Stimulated activated CD4-positive, alpha-beta T cell treated with anti-CD3 and anti-CD28 coated beads, TNF-alpha, amount 100 ng/mL, for 24 hours (primary cell): ENCODE measurements around the gene LYRM4.
"Not testable (repeated sequence)": the region's sequence is repeated elsewhere in the genome, so short reads cannot be mapped to it uniquely, and the experiment has no call there.

Experiments
- DNase-seq, 3 experiments: peaks; one replicate each; pipeline ENCODE4 v3.0.0-alpha.2; 2020; ENCODE audit warnings: low read depth in 3 of 3

Gene LYRM4

GRCh38 chr6:5122504-5123112 lies 138.1 kb downstream of the LYRM4 start:
- DNase-seq = no peak

DNA sequence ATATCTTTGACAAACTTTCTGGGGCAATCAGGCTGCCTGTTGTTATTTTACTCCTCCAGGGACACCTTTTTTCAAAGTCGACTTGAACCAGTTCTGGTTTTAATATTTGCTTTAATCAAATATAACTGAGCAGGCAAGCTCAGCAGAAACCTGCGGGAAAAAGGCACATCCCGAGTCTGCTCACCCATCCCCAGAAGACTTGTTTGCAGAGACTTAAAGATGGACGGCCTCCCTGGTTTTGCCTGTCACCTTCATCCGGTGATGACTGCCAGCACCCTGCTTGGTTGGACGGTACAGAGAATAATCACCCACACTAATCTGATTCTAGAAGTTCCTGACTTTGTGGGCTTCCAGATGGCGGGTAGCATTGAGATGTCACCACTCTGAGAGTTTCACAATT lies 138.8 kb downstream of the LYRM4 start:
- DNase-seq = no peak

GRCh38 chr6:5121479-5121878 lies 139.3 kb downstream of the LYRM4 start:
- no peak for DNase-seq

DNA sequence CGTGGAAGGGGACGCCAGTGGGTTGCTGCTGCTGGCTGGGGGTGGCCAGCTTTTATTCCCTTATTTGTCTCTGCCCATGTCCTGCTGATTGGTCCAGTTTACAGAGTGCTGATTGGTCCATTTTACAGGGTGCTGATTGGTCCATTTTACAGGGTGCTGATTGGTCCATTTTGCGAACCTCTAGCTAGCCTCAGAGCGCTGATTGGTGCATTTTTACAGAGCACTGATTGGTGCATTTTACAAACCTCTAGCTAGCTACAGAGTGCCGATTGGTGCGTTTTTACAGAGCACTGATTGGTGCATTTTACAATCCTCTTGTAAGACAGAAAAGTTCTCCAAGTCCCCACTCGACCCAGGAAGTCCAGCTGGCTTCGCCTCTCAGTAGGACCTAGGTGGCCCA lies 140.2 kb downstream of the LYRM4 start:
- not testable (repeated sequence) for DNase-seq

DNA sequence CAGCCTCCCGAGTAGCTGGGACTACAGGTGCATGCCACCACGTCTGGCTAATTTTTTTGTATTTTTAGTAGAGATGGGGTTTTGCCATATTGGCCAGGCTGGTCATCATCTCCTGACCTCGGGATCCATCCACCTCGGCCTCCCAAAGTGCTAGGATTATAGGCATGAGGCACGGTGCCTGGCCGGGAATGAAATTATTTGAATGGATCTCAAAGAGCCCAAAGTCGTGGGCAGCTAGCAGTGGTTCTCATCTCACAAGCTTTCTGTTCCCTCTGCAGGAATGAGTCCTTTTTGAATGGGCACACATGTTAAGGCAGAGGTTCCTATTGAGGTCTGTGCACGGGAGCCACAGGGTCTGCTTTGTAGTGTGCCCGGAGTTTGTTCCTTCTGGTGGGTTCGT lies 140.7 kb downstream of the LYRM4 start:
- no peak for DNase-seq

- no peak for DNase-seq
These were observed 141.4 kb downstream of the LYRM4 start for GRCh38 chr6:5119090-5119951.

DNA sequence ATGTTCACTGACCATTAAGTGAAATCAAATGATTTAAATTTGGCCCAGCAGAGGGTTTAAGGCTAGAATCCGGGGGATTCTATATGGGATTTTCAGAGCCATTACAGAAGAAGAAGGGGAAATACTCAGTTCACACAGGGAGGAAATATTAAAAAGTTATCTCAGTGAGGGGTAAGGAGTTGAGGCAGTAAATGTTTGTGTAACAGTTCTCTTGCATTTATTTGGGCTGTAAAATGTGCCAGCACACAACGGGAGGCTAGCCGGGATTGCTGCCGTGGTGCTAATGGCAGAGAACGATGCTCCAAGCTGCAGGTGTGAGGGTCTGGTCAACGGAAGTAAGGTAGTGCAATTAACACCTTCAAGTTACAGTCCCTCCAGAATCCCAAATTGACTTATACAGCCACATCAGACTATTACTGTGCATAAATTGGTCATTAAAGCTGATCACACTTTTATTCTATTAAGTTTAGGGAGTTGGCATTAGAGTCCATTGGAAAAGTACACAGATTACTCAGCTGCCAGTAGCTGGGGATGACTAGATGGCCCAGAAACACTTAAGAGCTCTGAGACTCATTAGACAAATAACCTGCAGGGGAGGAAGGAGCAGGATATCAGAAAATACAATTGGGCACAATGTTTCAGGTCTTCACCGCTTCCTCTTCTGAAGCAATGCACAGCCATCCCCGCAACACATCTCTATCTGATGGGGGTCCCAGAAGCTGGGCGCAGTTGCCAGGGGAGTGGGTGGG lies 144.3 kb downstream of the LYRM4 start:
- DNase-seq = no peak

GRCh38 chr6:5115168-5115567 lies 145.6 kb downstream of the LYRM4 start:
- DNase-seq = no peak

GRCh38 chr6:5113096-5113495 lies 147.7 kb downstream of the LYRM4 start:
- DNase-seq = no peak

- DNase-seq = no peak
These were observed 148.5 kb downstream of the LYRM4 start for GRCh38 chr6:5112066-5112799.

DNA sequence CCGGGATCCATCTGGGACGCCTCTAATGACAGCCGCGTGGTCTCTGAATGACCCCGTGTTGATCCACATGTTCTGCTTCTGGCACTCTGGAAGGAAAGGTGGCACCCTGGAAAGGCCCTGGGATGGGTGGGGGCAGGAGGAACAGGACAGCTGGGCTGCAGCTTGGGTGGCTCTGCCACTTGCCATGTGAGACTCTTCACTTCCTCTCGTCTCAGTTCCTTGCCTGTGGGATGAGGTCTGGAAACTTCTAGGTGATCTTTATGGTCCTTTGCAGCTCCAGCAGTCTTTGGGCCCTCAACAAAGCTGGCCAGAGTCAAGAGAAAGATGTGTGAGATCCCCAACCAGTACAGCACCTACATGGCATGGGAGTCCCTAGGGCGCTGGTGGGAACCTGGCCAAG lies 149.1 kb downstream of the LYRM4 start:
- DNase-seq = no peak

DNA sequence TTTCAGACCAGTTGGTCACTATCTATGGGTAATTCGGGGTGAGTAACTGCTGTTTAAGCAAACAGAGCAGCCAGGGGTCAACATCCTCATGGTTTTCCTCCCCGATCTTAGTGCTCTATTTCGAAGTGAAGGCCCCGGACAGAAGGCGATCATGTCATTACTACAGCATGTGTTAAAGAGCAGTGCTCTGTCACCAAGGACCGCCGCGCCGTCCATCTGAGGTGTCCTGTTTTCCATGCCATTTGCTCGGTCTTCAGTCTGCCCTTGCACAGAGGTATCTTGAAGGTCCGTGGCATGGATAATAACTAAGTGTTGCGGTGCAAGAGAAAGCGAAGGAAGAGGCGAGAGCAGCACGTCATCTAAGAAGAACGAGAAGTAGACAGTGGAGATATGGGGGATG lies 150.5 kb downstream of the LYRM4 start:
- no peak for DNase-seq

DNA sequence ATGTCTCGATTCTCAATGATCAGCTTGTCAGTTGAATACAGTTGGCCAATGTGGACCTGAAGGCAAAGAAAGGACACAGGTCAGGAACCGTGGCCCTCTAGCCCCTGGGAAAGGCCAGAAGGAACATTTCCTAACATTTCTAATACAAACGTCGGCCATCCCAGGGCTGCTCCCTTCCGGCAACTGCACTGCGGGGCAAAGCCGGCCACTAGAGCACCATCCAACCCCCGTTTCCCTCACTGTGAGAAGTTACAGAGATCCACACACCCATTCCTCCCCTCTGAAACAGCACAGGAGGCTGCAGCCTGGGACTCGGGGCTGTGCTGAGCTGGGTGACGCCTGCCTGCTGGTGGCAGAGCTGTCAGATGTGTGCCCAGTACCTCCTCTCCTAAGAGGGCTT lies 151.3 kb downstream of the LYRM4 start:
- no peak for DNase-seq

DNA sequence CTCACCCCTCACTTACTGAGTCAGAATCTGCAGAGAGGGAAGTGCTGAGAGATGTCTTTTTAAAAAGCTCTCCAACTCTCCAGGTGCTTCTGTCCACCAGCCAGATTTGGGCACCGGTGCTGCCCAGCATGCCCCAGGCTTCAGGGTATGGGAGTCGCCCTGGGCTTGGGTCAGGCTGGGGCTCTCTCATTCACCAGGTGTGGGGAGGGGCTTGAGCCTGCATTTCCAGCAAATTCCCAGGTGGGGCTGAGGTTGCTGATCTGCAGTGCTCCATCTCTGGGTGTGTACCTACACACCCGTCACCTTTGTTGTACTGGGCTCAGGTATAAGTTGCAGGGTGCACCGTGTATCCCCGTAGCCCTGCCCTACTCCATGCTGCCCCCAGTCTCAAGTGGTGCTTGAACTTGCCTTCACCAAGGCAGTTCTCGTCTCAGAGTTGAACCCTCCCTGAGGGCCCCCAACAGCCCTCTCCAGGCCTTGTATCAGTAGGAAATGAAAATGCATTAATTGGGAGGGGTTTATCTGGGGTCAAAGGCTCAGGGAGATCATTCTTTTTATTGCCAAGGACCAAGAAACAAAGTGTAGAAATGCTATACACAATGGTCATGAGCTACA lies 152.1 kb downstream of the LYRM4 start:
- DNase-seq = no peak

DNA sequence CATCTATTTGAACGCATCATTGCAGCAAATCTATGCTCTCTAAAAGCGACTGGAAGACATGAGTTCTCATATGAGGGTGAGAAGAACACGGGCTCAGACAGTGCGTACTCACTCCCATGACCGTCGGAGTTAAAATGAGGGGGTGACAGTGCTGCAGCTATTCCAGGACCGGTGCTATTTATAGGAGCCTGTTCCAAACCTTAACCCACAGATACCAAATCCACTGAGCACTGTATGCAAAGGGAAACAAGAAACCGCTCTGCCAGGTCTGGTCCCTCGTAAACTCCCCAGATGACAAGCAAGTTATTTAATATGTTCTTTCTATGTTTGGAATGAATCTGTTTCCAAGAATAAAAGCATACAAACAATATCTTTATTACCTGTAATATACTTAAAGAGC lies 152.7 kb downstream of the LYRM4 start:
- no peak for DNase-seq

- DNase-seq = no peak
These were observed 153.4 kb downstream of the LYRM4 start for GRCh38 chr6:5107341-5107740.

GRCh38 chr6:5105146-5105545 lies 155.6 kb downstream of the LYRM4 start:
- DNase-seq = no peak

- DNase-seq = no peak
These were observed 156.1 kb downstream of the LYRM4 start for GRCh38 chr6:5104667-5105066.

DNA sequence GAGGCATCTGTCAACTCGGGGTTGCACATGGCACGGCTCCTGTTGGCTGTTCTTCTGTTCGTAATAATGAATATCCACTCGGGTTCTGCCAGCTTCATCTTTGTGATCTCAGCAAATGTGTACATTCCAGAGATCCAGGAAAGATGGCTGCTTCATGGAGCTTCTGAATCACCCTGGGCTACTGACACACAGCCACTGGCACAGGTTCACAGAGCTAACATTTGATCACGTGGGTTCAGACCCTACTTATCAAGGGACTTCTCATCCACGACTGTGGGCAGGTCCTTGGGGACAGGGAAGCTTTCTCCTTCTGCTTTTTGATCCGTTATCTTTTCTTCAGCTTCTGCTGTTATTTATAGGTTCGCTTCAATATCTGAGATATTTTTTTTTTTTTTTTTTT lies 157.5 kb downstream of the LYRM4 start:
- no peak for DNase-seq

DNA sequence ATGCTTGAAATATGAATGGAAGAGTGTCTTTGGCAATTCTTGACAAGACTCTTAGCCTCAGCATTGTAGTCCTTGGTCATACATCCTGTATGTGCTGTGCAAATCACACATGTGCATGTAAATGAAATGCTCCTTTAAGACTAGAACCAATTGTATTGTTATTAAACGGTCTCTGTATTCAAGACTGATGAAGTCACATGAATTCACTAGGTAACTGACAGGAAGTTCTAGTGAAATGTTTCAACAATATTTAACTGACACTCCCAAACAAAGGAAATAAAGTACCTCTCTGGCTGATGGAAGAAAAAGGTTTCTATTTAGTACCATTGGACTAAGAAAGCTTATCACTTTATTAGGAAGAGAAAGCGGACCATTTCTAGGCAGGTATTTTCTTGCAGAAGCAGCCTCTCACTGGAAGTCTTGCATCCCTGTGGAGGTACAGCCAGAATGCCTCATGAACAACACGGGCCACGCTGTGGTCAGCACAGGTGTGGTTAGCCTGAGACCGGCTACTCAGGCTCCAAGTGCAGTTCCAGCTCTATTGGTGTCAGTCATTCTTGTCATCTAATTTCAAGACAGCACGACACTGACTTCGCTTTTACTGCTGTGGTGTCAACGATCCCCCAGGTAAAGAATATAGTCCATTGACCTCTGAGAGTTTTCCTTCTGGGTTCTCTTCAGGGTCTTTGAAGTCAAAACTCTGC lies 158.3 kb downstream of the LYRM4 start:
- no peak for DNase-seq

DNA sequence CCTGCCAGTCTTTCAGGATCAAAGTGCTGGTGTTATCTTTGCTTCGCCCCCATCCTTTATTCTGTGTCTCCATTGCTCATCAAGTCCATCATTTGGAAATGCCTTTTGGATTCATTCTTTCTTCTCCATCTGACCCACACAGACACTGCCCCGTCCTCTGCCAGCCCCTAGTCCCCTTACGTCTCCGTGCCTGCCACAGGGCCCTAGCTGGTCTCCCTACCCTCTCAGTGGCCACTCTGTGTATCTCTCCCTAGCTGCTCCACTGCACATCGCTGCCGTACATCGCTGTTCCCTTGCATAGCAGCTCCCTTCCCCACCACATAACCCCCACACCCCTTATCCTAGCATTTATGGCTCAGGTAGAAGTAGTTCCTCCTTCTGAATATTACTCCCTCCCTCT lies 159.9 kb downstream of the LYRM4 start:
- no peak for DNase-seq
